ENCODE data around the gene OLR1.
"Not testable (repeated sequence)": the region's sequence is repeated elsewhere in the genome, so short reads cannot be mapped to it uniquely, and the experiment has no call there.

Gene OLR1

GRCh38 chr12:10205220-10205807 lies 33.4 kb upstream of the OLR1 start:
- TF ChIP-seq CTCF (IDR thresholded peaks at IDR 0.05; ENCODE audit: poor library complexity, severe bottlenecking), result no peak
- Histone ChIP-seq H3K4me3 (ENCODE audit: severe bottlenecking) (no peak overlapping the region), H3K4me1 (ENCODE audit: insufficient read depth, poor library complexity, severe bottlenecking) (no peaks in the 10 kb centered on the region), H3K9me3 (ENCODE audit: severe bottlenecking) (no peaks in the 10 kb centered on the region), H3K27me3 (ENCODE audit: insufficient read depth, poor library complexity, severe bottlenecking) (no peaks in the 10 kb centered on the region), H3K36me3 (ENCODE audit: low read depth) (no peaks in the 10 kb centered on the region), H3K27ac (ENCODE audit: poor library complexity, severe bottlenecking) (no peak overlapping the region)
- ATAC-seq (ENCODE audit: low read depth) (peak; percentile 62), DNase-seq (ENCODE audit: low spot score) (no peak)

- ATAC-seq (ENCODE audit: low read depth); H3K27me3 ChIP-seq (ENCODE audit: insufficient read depth, poor library complexity, severe bottlenecking); DNase-seq (ENCODE audit: low spot score); H3K9me3 ChIP-seq (ENCODE audit: severe bottlenecking); H3K4me3 ChIP-seq (ENCODE audit: severe bottlenecking); H3K27ac ChIP-seq (ENCODE audit: poor library complexity, severe bottlenecking); H3K4me1 ChIP-seq (ENCODE audit: insufficient read depth, poor library complexity, severe bottlenecking); H3K36me3 ChIP-seq (ENCODE audit: low read depth): not testable (repeated sequence)
Observed at GRCh38 chr12:10204495-10204894, 32.6 kb upstream of the OLR1 start.

- ATAC-seq (ENCODE audit: low read depth) (no peak), DNase-seq (ENCODE audit: low spot score) (no peak)
- Histone ChIP-seq H3K36me3 (ENCODE audit: low read depth) (no peaks in the 10 kb centered on the region), H3K4me1 (ENCODE audit: insufficient read depth, poor library complexity, severe bottlenecking) (no peaks in the 10 kb centered on the region), H3K27ac (ENCODE audit: poor library complexity, severe bottlenecking) (no peak overlapping the region), H3K9me3 (ENCODE audit: severe bottlenecking) (no peaks in the 10 kb centered on the region), H3K27me3 (ENCODE audit: insufficient read depth, poor library complexity, severe bottlenecking) (no peaks in the 10 kb centered on the region), H3K4me3 (ENCODE audit: severe bottlenecking) (no peak overlapping the region)
- no peak for TF ChIP-seq CTCF (IDR thresholded peaks at IDR 0.05; ENCODE audit: poor library complexity, severe bottlenecking)
Observed at GRCh38 chr12:10197879-10198278, 25.9 kb upstream of the OLR1 start.

GRCh38 chr12:10196210-10196609 lies 24.3 kb upstream of the OLR1 start:
- peaks cover 4% of the 10 kb centered on the region for H3K4me1 ChIP-seq (ENCODE audit: insufficient read depth, poor library complexity, severe bottlenecking)
- no peak overlapping the region for H3K27ac ChIP-seq (ENCODE audit: poor library complexity, severe bottlenecking)
- no peaks in the 10 kb centered on the region for H3K9me3 ChIP-seq (ENCODE audit: severe bottlenecking)
- DNase-seq (ENCODE audit: low spot score) (no peak), ATAC-seq (ENCODE audit: low read depth) (no peak)
- H3K27me3 ChIP-seq (ENCODE audit: insufficient read depth, poor library complexity, severe bottlenecking), result no peaks in the 10 kb centered on the region
- no peak overlapping the region for H3K4me3 ChIP-seq (ENCODE audit: severe bottlenecking)
- no peak for TF ChIP-seq CTCF (IDR thresholded peaks at IDR 0.05; ENCODE audit: poor library complexity, severe bottlenecking)
- H3K36me3 ChIP-seq (ENCODE audit: low read depth), result no peaks in the 10 kb centered on the region

GRCh38 chr12:10194160-10194670 lies 22.3 kb upstream of the OLR1 start:
- no peaks in the 10 kb centered on the region for H3K36me3 ChIP-seq (ENCODE audit: low read depth)
- ATAC-seq (ENCODE audit: low read depth), result no peak
- H3K4me3 ChIP-seq (ENCODE audit: severe bottlenecking), result no peak overlapping the region
- TF ChIP-seq CTCF (IDR thresholded peaks at IDR 0.05; ENCODE audit: poor library complexity, severe bottlenecking), result no peak
- DNase-seq (ENCODE audit: low spot score), result no peak
- no peak overlapping the region for H3K27ac ChIP-seq (ENCODE audit: poor library complexity, severe bottlenecking)
- no peaks in the 10 kb centered on the region for H3K27me3 ChIP-seq (ENCODE audit: insufficient read depth, poor library complexity, severe bottlenecking)
- no peaks in the 10 kb centered on the region for H3K9me3 ChIP-seq (ENCODE audit: severe bottlenecking)
- peaks cover 4% of the 10 kb centered on the region for H3K4me1 ChIP-seq (ENCODE audit: insufficient read depth, poor library complexity, severe bottlenecking)

Measured in RWPE2 (cell line).